K562 (cell line): Measurements from ENCODE around the gene COL4A1. TPM values are rescaled to one million over a fixed set of nuclear protein-coding genes. Genes with fewer than 3 reads are reported as not detected.

Source experiments
- ATAC-seq: fragments of 200-7000 bp; cut with Tn5 transposase; 3 replicates; pipeline ENCODE4 v1.9.1; 2020; ENCODE audit warnings: moderate library complexity
- BruUV-seq: library from RNA; stranded (reverse); fragments of 400-500 nt; replicated peaks from 2 replicates; lab custom pipeline; 2021; lab: Mats Ljungman, UMichigan
- CTCF ChIA-PET: fragments of 300-600 bp; formaldehyde crosslinking; extraction: SDS; loops from one replicate; lab custom pipeline; 2021; ENCODE audit warnings: low intra/inter-chr PET ratio; lab: Yijun Ruan, JAX
- POLR2A ChIA-PET: fragments of 300-600, 350-650 bp; sonication (Branson Sonifier 250); formaldehyde crosslinking; extraction: SDS; loops from one replicate; lab custom pipeline; 2021; ENCODE audit warnings: antibody characterized with exemption, inconsistent platforms; lab: Yijun Ruan, JAX
- DNase-seq, 4 experiments: peaks; one replicate each; pipeline versions ENCODE4 v3.0.0 to v3.0.0-alpha.2; 2011 to 2018; ENCODE audit warnings: low spot score in 3 of 4, mixed read lengths in 3 of 4; ENCODE audit errors: extremely low read depth in 1 of 4
- FAIRE-seq: peaks from 2 replicates; lab custom pipeline; 2011; peaks lifted over from hg19 to GRCh38; lab: Jason Lieb, UNC
- H2AFZ ChIP-seq: 2 replicates; pipeline ENCODE4 v1.6.0; 2011; ENCODE audit warnings: low read depth, low read length, control low read depth, inconsistent platforms
- H3K27ac ChIP-seq: fragments of 200-600 bp; 3 replicates; pipeline ENCODE4 v1.8.0; 2011; ENCODE audit warnings: low read depth, mild to moderate bottlenecking, control low read depth, inconsistent platforms, low read length, moderate library complexity, mixed read lengths; ENCODE audit errors: extremely low read depth
- H3K27me3 ChIP-seq, 2 experiments: fragments of 300-600 bp in 1 of 2; 2 replicates in 1 of 2; 3 replicates in 1 of 2; pipeline versions ENCODE4 v1.6.0 to v1.8.0; 2011; ENCODE audit warnings: inconsistent platforms in 2 of 2, low read length in 2 of 2, mild to moderate bottlenecking in 1 of 2, mixed read lengths in 1 of 2, moderate library complexity in 1 of 2; ENCODE audit not compliant: control insufficient read depth in 2 of 2, insufficient read depth in 2 of 2
- H3K36me3 ChIP-seq: fragments of 300-600 bp; 3 replicates; pipeline ENCODE4 v1.8.0; 2011; ENCODE audit warnings: mild to moderate bottlenecking, low read length, inconsistent platforms; ENCODE audit not compliant: control insufficient read depth, insufficient read depth
- H3K4me1 ChIP-seq, 2 experiments: fragments of 200-600 bp in 1 of 2; replicated peaks in 1 of 2; 2 replicates in 1 of 2; 3 replicates in 1 of 2; pipeline versions ENCODE4 v1.5.1 to v1.8.0; 2011; ENCODE audit warnings: inconsistent platforms in 2 of 2, low read length in 2 of 2, mild to moderate bottlenecking in 1 of 2, mixed read lengths in 1 of 2, moderate library complexity in 1 of 2; ENCODE audit not compliant: control insufficient read depth in 2 of 2, insufficient read depth in 2 of 2
- H3K4me2 ChIP-seq: 2 replicates; pipeline ENCODE4 v1.6.1; 2011; ENCODE audit warnings: low read length, control low read depth, inconsistent platforms, mixed read lengths; ENCODE audit not compliant: insufficient read depth
- H3K4me3 ChIP-seq: fragments of 200-600 bp; sonication (generic), shearing (Covaris generic); 2 replicates; pipeline ENCODE4 v1.5.1; 2016; ENCODE audit warnings: control low read depth, inconsistent platforms
- H3K79me2 ChIP-seq: fragments of 200-600 bp; 3 replicates; pipeline ENCODE4 v1.8.0; 2011; ENCODE audit warnings: low read length, inconsistent platforms; ENCODE audit not compliant: control insufficient read depth, insufficient read depth
- H3K9ac ChIP-seq, 2 experiments: 2 replicates each; pipeline versions ENCODE4 v1.6.0 to v1.6.1; 2011; ENCODE audit warnings: low read depth in 2 of 2, low read length in 2 of 2, control low read depth in 1 of 2, inconsistent platforms in 1 of 2, mild to moderate bottlenecking in 1 of 2, mixed read lengths in 1 of 2; ENCODE audit not compliant: insufficient read depth in 1 of 2
- H3K9me1 ChIP-seq: one replicate; pipeline ENCODE4 v1.6.0; 2011; ENCODE audit warnings: inconsistent platforms, mild to moderate bottlenecking, low read length, moderate library complexity; ENCODE audit not compliant: control insufficient read depth, insufficient read depth
- H3K9me3 ChIP-seq: replicated peaks from 2 replicates; pipeline ENCODE4 v1.5.1; 2011; ENCODE audit warnings: low read depth, low read length, inconsistent platforms; ENCODE audit not compliant: control insufficient read depth, insufficient read depth
- H4K20me1 ChIP-seq: replicated peaks from 2 replicates; pipeline ENCODE4 v1.6.1; 2011; ENCODE audit warnings: low read length, inconsistent platforms, mixed read lengths; ENCODE audit not compliant: control insufficient read depth, insufficient read depth
- BRCA1 ChIP-seq, 2 experiments: fragments of 450-650 bp in 1 of 2; sonication (generic) in 1 of 2; formaldehyde crosslinking in 1 of 2; IDR thresholded peaks; 2 replicates each; pipeline versions ENCODE4 v1.5.0 to v1.6.1; 2017 to 2020; ENCODE audit warnings: mild to moderate bottlenecking in 1 of 2, missing genetic modification reagents in 1 of 2
- BRF2 ChIP-seq: IDR thresholded peaks from 3 replicates; pipeline ENCODE4 v1.6.1; 2011; ENCODE audit warnings: borderline replicate concordance, mild to moderate bottlenecking; ENCODE audit not compliant: insufficient read length, insufficient read depth
- CSDE1 ChIP-seq, 2 experiments: fragments of 450-650 bp; IDR thresholded peaks; 2 replicates each; pipeline ENCODE4 v1.6.1; 2016; ENCODE audit warnings: mild to moderate bottlenecking in 1 of 2
- HNRNPLL ChIP-seq: fragments of 200-400 bp; formaldehyde crosslinking; IDR thresholded peaks from 2 replicates; pipeline ENCODE4 v1.6.1; 2017; ENCODE audit warnings: low read length, low read depth, mild to moderate bottlenecking; ENCODE audit not compliant: poor library complexity, severe bottlenecking
- PHB2 ChIP-seq: fragments of 450-650 bp; IDR thresholded peaks from 2 replicates; pipeline ENCODE4 v1.6.1; 2017; ENCODE audit warnings: low read depth
- POU5F1 ChIP-seq: fragments of 150-350 bp; IDR thresholded peaks from 2 replicates; pipeline ENCODE4 v1.6.1; 2014; ENCODE audit warnings: borderline replicate concordance, low read length, low read depth, mild to moderate bottlenecking; ENCODE audit not compliant: partially characterized antibody
- ZBTB9 ChIP-seq: fragments of 450-650 bp; formaldehyde crosslinking; IDR thresholded peaks from 2 replicates; pipeline ENCODE4 v1.4.0; 2020; ENCODE audit warnings: mild to moderate bottlenecking, moderate library complexity
- ZNF449 ChIP-seq: fragments of 250-450 bp; sonication (Bioruptor Pico); IDR thresholded peaks from 2 replicates; pipeline ENCODE4 v1.8.0; 2022; ENCODE audit warnings: moderate library complexity, mild to moderate bottlenecking, inconsistent platforms
- ZNF507 ChIP-seq: conservative IDR thresholded peaks from 2 replicates; pipeline ENCODE4 v1.6.1; 2017; ENCODE audit warnings: missing genetic modification characterization, missing compliant biosample characterization
- ZNF512 ChIP-seq: IDR thresholded peaks from 2 replicates; pipeline ENCODE4 v1.6.1; 2016; ENCODE audit warnings: missing genetic modification characterization, missing compliant biosample characterization
- WGBS: fragments of 100-300 bp; shearing (Covaris generic); methylation state at CpG from one replicate; pipeline ENCODE4 v1.1.6; 2016; ENCODE audit warnings: low coverage, mixed read lengths; ENCODE audit not compliant: insufficient coverage; ENCODE audit errors: missing lambda C conversion rate; 5-methylcytosine and 5-hydroxymethylcytosine counted together
- in situ Hi-C: fragments of 300-500 bp; cut with MboI; formaldehyde crosslinking; loops from 4 replicates; pipeline ENCODE4 v1.15.0; 2018; ENCODE audit warnings: inconsistent platforms, mixed read lengths
- intact Hi-C: fragments of 100-400 bp; cut with micrococcal nuclease; formaldehyde crosslinking; loops from 2 replicates; pipeline ENCODE4 v1.14.2; 2022
- polyA plus RNA-seq, 8 experiments: library from polyadenylated mRNA; depleted of rRNA in 4 of 8; stranded (reverse) in 5 of 8; unstranded in 3 of 8; fragments of >200 nt; fragmentation: Nextera tagmentation in 2 of 8; fragmentation: Illumina TruSeq in 1 of 8; extraction: Ambion mirVana in 2 of 8; extraction: Trizol in 1 of 8; gene quantifications; 2 replicates each; pipeline versions ENCODE4 v1.2.1 to v1.2.3, GENCODE V29; 2011 to 2014; ENCODE audit warnings: inconsistent platforms in 1 of 8, missing spikeins in 1 of 8
- total RNA-seq, 7 experiments: library from RNA; depleted of rRNA in 6 of 7; stranded (reverse); fragments of >200 nt in 6 of 7; fragmentation: Illumina TruSeq in 2 of 7; extraction: Trizol in 2 of 7; gene quantifications; 2 replicates each; pipeline versions ENCODE4 v1.2.1 to v1.2.3, GENCODE V29; 2011 to 2021; ENCODE audit warnings: low replicate concordance in 1 of 7

Gene COL4A1
- total and polyA plus RNA-seq, 9 of the 15 experiments (the other 6 are each of a cell fraction or from before 2014, with no cell fraction given): 0.35 TPM; not detected in 8

- Histone ChIP-seq H3K4me2 (no peak overlapping the region), H3K9me1 (no peaks in the 10 kb centered on the region), H3K4me3 (no peak overlapping the region), H3K27ac (no peak overlapping the region), H3K9ac (no peak overlapping the region), H3K36me3 (no peaks in the 10 kb centered on the region), H2AFZ (no peak overlapping the region), H4K20me1 (no peaks in the 10 kb centered on the region), H3K9me3 (no peaks in the 10 kb centered on the region), H3K79me2 (no peaks in the 10 kb centered on the region), H3K4me1 (no peaks in the 10 kb centered on the region), H3K27me3 (peaks cover 0 to 18% of the 10 kb centered on the region in 2 experiments; a peak in 2 of 5 replicates)
- no peak for ATAC-seq
- BruUV-seq: no TSS peak
- TF ChIP-seq BRCA1 (IDR thresholded peaks at IDR 0.05) (no peak), BRCA1 (CRISPR knock-in tag; IDR thresholded peaks at IDR 0.05) (no peak), ZNF449 (CRISPR knock-in tag) (no peak), POU5F1 (no peak)
- FAIRE-seq: no peak
- intact Hi-C loops: no loop called here
- WGBS: 0% methylated on average over 3 of the region's 7 CpGs
- CTCF ChIA-PET: no interaction called here
- no peak for DNase-seq
- POLR2A ChIA-PET: no interaction called here
- in situ Hi-C loops: no loop called here
Measured at GRCh38 chr13:110245416-110245899, 61.5 kb downstream of the COL4A1 start.

- Histone ChIP-seq H3K9me3 (no peaks in the 10 kb centered on the region), H3K4me1 (no peaks in the 10 kb centered on the region), H3K27ac (no peak overlapping the region), H3K4me3 (no peak overlapping the region), H2AFZ (no peak overlapping the region), H3K4me2 (no peak overlapping the region), H3K36me3 (no peaks in the 10 kb centered on the region), H3K9ac (no peak overlapping the region), H3K27me3 (peaks cover 0 to 20% of the 10 kb centered on the region in 2 experiments; a peak in 2 of 5 replicates), H4K20me1 (no peaks in the 10 kb centered on the region), H3K9me1 (no peaks in the 10 kb centered on the region), H3K79me2 (no peaks in the 10 kb centered on the region)
- WGBS: 3% methylated on average over 8 of the region's 9 CpGs
- in situ Hi-C loops: no loop called here
- ATAC-seq (no peak), DNase-seq (no peak), FAIRE-seq (no peak)
- CTCF ChIA-PET: no interaction called here
- POLR2A ChIA-PET: no interaction called here
- no TSS peak for BruUV-seq
- intact Hi-C loops: no loop called here
- TF ChIP-seq HNRNPLL (no peak), CSDE1 (IDR thresholded peaks at IDR 0.05) (no peak), BRF2 (no peak), PHB2 (no peak), ZNF507 (tag) (no peak), ZBTB9 (no peak), ZNF512 (no peak)
Measured at GRCh38 chr13:110244976-110245375, 62.0 kb downstream of the COL4A1 start.
